Fibroblast of peridontal ligament (primary cell): ENCODE data around the gene MYO18B.

Experiments used
- DNase-seq: peaks from one replicate; pipeline ENCODE4 v3.0.0-alpha.2; 2010; ENCODE audit errors: extremely low read depth

The MYO18B gene

DNA sequence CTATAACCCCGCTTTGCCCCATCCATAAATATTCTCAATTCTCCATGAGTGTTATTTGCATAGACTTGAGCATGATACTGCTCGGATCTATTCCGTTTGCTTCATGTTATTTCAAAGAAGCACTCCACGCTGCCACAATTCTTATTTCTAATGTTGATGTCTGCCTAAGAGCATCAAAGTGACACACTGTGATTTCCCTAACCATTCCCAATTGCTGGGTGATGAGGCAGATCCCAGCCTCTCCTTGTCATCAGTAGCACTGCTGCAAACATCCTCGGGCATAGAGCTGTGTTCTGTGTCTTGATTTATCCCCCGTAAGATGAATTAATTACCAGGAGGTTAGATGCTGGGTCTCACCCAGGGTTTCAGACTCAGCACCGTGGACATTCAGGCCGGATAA is 249.0 kb downstream of the MYO18B start:
- no peak for DNase-seq

DNA sequence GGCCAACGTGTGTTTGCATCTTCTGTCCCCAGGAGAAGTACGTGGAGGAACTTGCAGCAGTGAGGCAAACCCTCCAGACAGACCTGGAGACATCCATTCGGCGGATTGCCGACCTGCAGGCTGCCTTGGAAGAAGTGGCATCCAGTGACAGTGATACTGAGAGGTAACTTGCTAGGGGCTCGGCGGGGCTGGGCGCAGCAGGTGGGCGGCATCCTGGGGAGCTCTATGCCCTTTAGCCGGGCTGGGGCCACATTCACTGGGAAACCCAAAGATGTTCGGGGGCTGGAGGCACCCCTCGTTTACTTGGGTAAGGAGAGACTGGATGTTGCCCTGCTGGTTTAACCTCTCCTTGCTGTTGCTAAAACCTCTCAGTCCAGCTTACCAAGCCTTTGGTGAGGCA is 250.3 kb downstream of the MYO18B start:
- no peak for DNase-seq

GRCh38 chr22:25996669-25997068 is 254.7 kb downstream of the MYO18B start:
- no peak for DNase-seq

- no peak for DNase-seq
These were observed 256.1 kb downstream of the MYO18B start for GRCh38 chr22:25997886-25998775.

DNA sequence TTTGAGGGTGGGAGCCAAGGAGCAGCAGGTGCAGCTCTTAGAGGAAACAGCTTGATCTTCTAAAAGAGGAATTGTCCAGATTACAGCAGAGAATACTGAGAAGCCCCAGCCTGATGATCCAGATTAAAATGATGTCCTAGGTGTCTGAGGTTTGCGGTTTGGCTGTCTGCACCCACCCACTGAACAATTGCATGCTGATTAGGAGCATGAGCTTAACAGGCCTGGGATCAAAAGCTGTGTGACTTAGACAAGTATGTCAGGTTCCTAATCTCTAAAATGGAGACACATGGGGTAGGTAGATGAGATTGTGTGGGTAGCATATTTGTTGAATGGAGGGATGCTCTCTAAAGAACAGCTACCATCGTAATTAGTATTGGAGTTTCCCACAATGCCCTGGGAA is 260.5 kb downstream of the MYO18B start:
- no peak for DNase-seq

- DNase-seq = no peak
These were observed 262.5 kb downstream of the MYO18B start for GRCh38 chr22:26004477-26004876.

GRCh38 chr22:26008587-26008986 is 266.6 kb downstream of the MYO18B start:
- no peak for DNase-seq

DNA sequence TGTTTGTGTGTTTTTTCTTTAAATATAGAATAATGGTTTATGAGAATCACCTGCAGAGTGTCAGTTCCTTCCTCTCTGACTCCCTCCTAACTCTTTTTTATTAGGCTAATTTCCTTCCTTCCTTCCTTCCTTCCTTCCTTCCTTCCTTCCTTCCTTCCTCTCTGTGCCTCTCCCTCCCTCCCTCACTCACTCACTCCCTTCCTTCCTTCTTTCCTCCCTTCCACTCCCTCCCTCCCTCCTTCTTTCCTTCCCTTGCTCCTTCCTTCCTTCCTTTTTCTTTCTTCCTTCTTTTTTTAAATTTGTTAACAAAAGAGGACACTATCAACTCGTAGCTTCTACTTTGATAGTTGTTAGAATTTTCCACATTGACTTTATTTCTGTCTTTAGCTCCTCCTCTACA is 274.9 kb downstream of the MYO18B start:
- DNase-seq = no peak

DNA sequence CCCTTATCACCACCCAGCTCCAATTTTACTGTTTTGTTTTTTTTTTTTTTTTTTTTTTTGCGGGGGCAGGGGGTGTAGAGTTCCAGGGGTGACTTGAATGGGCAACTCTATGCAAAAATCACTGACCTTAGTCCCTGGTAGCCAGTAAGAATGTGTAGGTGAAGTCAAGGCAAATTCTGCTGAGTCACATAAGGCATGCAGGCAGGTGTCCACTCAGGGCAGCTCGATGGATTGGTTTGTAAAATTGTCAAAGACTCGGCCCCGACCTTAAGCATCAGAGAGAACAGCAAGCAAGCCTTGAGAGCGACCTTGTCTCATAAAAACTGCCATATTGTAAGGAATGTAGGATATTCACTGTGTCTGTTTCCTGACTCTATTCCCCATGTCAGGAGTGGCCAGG is 275.9 kb downstream of the MYO18B start:
- DNase-seq = no peak

- no peak for DNase-seq
These were observed 277.6 kb downstream of the MYO18B start for GRCh38 chr22:26019596-26019995.

DNA sequence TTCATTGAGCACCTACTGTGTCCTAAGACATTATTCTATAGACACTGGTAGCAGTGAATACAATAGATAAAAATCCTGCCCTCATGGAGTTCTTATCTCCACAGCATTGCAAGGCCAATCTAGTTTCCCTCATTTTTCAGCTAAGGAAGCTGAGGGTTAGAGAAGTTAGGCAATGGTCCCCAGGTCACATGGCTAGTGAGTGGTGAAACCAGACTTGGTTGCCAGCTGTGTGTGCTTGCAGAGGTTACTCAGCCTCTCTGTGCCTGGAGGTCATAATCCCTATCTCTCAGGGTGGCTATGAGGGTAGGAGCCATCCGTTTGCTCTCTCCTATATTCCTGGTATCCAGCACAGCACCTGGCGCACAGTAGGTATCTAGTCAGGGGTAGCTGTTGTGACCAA is 279.5 kb downstream of the MYO18B start:
- no peak for DNase-seq

DNA sequence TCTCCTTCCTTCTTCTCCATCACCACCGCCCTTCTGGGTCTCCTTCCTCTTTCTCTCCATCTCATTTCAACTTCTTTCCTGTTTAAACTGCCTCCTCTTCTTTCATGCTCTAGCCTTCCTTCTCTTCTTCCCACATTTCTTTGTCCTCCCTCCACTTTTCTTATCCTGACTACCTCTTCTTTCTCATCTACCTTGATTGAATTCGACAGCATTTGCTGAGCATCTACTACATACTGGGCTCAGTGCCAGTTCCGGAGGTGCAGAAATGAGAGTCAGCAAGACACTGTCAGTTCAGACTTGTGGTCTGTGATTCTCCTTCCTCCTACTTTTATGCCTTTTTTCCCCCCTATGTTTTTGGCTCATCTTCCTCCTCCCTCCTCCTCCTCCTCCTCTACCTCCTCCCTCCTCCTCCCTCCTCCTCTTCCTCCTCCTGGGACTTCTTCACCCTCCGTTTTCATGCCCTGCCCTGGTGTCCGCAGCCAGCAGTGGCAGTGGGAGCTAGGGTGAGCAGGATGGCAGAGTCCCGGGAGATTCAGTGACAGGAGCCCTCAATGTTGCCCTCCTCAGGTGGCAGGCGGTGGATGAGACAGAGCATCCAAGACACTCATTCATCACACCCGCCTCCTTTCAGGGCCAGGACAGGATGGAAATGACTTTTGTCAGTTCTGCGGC is 281.3 kb downstream of the MYO18B start:
- no peak for DNase-seq

DNA sequence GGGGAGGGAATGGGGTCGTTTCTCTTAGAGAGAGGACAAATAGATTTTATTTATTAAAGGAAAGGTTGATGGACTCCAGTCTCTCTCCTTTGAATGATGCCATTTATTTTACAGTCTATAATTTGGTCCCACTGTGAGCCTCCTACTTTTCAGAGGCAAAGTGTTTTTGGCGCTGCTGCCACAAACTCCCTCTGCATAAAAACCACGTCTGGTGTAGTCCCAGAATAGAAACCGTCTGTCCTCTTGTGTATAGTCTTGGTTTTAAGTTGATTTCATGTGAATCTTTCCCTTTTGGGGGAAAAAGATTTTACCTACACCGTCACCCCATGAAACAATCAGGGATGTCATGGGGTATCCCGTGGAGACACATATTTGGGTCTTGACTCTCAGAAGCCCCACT is 283.6 kb downstream of the MYO18B start:
- no peak for DNase-seq

DNA sequence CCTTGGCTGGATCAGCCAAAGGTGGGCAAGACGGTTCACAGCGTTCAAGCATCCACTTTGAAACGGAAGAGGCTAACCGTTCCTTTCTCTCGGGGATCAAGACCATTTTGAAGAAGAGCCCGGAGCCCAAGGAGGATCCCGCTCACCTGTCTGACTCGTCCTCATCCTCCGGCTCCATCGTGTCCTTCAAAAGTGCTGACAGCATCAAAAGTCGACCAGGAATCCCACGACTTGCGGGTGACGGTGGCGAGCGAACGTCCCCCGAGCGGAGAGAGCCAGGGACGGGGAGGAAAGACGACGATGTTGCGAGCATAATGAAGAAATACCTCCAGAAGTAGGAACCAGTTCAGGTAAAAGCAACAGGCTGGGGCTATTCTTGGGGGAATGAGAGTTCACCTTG is 285.4 kb downstream of the MYO18B start:
- DNase-seq = no peak

DNA sequence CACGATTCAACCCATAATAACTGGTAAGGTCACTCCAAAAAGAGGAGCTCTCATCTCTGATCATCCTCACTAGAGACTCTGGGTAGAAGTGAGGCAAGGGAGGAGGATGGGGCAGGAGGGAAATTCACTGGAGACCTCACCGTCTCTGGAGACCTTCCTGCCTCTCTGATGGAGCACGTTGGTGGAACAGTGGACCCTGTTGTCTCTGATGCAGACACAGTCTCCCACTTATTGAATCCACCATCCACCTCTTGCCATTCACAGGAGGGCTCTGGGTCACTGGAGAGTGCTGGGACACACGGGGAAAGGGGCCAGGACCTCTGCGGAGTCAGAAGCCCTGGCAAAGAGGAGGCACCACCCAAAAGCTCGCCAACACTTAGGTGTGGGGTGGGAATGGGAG is 289.7 kb downstream of the MYO18B start:
- DNase-seq = no peak

DNA sequence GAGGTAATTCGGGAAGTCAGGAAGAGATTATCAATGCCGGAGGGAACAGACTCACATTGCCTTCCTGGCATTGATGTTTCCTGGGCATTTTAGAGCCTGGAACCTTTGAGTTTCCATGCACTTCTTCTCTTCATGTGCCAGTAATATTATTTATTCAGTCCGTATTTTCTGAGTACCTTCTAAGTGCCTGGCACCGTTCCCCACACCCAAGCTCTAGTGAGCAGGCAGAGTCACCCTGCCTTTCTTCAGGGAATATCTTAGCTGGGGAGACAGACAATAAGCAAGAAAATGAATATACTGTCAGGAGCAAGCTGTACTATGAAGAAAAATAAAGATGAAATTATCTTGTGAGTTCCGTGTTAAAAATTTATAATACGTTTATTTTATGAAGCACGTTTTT is 291.1 kb downstream of the MYO18B start:
- no peak for DNase-seq

DNA sequence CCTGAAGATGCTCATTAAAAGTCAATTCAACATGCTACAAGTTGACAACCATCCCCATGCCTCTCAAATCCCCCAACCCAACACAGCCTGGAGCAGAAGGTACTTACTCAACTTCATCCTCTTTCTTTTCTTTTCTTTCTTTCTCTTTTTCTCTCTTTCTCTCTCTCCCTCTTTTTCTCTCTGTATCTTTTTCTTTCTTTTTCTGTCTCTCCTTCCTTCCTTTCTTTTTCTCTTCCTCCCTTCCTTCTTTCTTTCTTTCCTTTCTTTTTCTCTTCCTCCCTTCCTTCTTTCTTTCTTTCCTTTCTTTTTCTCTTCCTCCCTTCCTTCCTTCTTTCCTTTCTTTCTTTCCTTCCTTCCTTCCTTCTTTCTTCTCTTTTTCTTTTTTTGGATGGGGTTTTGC is 291.6 kb downstream of the MYO18B start:
- no peak for DNase-seq

DNA sequence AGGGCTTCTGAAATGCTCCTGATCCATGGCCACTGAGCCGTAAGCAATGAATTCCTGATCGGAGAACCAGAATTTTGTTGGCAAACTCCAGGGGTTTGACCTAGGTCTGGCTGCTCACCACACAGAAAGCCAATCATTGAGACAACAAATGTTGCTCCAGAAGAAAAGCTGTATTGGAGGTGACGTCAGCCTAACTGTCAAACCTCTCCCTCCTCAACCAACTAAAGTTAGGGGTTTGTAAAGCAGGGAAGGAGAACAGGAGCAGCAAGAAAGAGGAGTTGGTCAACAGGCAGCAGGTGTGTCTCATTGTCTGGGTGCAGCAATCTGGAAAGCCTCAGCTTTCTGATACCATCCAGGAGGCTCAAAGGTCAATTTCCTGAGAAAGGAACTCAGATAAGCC is 293.5 kb downstream of the MYO18B start:
- no peak for DNase-seq

DNA sequence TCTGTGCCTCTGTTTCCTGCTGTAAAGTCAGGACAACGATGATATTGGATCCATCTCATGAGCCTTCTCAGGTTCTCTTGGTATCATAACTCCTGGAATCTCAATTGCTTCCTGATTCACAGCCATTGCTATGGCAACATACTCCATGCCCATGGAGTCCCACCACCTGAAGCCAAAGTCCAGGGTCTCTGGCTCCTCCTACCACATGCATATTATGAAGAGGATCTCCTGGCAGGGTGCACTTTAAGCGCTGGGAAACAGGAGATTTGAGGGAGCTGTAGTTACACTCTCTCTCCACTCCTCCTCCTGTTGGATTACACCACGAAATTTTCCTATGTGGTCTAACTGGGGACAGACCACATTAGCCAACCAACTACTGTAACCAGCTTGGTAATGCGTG is 296.4 kb downstream of the MYO18B start:
- no peak for DNase-seq

DNA sequence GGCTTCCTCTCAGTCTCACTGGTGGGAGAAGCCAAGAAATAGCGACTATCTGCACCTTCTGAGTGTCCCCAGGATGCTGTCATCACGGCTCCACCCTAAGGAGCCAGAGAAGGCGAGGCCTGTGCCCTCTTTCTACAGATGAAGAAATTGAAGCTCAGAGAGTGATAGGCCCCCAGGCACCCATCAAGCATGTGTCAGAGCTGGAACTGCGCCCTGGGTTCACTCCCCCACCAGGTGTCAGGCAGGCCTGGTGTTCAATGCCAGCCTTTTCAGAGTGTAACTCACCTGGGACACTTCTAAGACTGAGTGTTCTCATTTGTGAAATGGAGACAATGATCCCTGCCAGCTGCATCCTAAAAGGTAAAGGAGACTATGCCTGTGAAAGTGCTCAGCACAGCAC is 299.9 kb downstream of the MYO18B start:
- DNase-seq = no peak

DNA sequence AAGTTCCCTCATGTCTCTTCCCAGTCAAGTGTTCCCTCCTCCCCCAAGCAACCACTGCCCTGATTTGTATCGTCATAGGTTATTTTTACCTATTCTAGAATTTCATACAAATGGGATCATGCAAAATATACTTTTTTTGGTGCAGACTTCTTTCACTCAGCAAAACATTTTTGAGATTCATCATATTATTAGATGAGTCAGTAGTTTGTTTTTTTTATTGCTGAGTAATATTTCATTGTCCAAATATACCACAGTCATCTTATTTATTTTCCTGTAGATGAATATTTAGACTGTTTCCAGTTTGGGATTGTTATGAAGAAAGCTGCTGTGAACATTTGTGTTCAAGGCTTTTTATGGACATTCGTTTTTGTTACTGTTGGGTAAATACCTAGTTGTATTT is 301.0 kb downstream of the MYO18B start:
- DNase-seq = no peak

DNA sequence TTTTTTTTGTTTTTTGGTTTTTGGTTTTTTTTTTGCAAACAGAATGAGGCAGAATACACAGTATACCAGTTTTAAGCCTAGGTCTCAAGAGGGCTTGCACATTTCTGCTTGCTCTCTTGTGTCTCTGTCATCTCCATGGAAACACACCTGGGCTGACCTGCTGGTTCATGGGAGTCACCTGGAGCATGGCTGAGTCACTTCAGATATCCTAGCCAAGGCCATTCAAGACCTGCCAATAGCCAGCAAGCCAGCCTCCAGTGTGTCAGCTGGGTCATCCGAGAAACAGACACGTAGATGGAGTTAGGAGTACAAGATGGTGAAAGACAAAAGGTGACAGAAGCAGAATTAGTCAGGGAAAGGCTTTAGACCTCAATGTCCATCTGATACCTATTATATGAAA is 303.1 kb downstream of the MYO18B start:
- DNase-seq = no peak

DNA sequence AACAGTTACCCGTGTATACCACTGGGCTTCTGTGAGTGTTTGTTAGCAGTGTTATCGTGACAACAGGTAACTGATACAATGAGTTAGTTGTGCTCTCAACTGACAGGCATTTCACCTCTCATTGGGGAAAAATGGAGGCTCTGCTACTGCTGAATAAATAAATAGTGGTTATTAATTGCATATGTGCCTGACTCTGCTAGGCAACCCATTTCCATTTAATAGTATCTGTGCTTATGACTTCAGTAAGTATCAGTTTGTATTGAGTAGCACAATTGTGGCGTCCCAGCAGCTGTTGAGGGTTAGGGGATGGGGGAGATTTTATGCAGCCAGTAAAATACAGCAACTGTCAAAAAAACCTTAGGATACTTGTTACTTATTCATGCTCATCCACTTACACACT is 303.9 kb downstream of the MYO18B start:
- no peak for DNase-seq

DNA sequence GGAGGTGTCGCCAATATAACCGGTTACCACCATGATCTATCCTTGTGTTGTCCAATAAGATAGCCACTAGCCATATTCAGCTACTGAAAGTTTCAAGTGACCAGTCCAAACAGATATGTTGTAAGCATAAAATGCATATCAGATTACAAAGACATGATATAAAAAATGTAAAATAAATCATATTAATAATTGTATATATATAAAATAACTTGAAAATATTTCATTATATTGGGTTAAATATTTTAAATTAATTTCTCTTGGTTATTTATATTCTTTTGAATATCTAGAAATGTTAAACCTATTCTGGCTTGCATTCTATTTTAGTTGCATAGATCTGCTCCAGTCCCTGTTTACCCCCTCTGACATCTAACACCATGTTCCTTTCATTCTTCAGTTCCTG is 305.5 kb downstream of the MYO18B start:
- no peak for DNase-seq
